Thyroid gland (tissue), 4 donors: ENCODE results near the gene C10orf67. TPM values are rescaled to one million over a fixed set of nuclear protein-coding genes. Genes with fewer than 3 reads are reported as not detected.

ENCODE experiments used
- DNase-seq, 2 donors: peaks; one replicate each; pipeline ENCODE4 v3.0.0-alpha.2; 2019
- H3K27ac ChIP-seq, 3 donors: fragments of 200-600 bp; sonication (generic); 1 replicate in 2 of 3; 2 replicates in 1 of 3; pipeline ENCODE4 v1.5.1; 2016 to 2019; ENCODE audit warnings: mild to moderate bottlenecking in 1 of 3, moderate library complexity in 1 of 3
- H3K27me3 ChIP-seq: fragments of 200-600 bp; sonication (generic); one replicate; pipeline ENCODE4 v1.5.1; 2019
- H3K36me3 ChIP-seq, 2 donors: fragments of 200-600 bp; sonication (generic); one replicate each; pipeline ENCODE4 v1.5.1; 2016 to 2019
- H3K4me1 ChIP-seq, 2 donors: fragments of 200-600 bp; sonication (generic); one replicate each; pipeline ENCODE4 v1.5.1; 2017 to 2019
- H3K4me3 ChIP-seq, 3 donors: fragments of 200-600 bp; sonication (generic); replicated peaks in 1 of 3; 1 replicate in 2 of 3; 2 replicates in 1 of 3; pipeline ENCODE4 v1.5.1; 2016; ENCODE audit warnings: mild to moderate bottlenecking in 1 of 3
- H3K9me3 ChIP-seq: fragments of 200-600 bp; sonication (generic); one replicate; pipeline ENCODE4 v1.5.1; 2017
- POLR2A ChIP-seq, 2 donors: fragments of 450-650 bp; IDR thresholded peaks; one replicate each; pipeline ENCODE4 v1.6.1; 2017; ENCODE audit warnings: antibody characterized with exemption in 2 of 2, mild to moderate bottlenecking in 2 of 2, moderate library complexity in 1 of 2
- WGBS, 2 donors: methylation state at CpG; one replicate each; pipeline ENCODE4 v1.1.5; 2017; 5-methylcytosine and 5-hydroxymethylcytosine counted together
- intact Hi-C: fragments of 100-400 bp; cut with DNase I; formaldehyde crosslinking; loops from one replicate; pipeline ENCODE4 v1.15.1; 2023
- total RNA-seq, 4 donors: library from RNA; depleted of rRNA; stranded (reverse); fragments of >200 nt; gene quantifications; one replicate each; pipeline ENCODE4 v1.2.3, GENCODE V29; 2016
- TF ChIP-seq, protein P1 (sequence below), 6 experiments: fragments of 200-600 bp in 3 of 6; fragments of 450-650 bp in 3 of 6; sonication (generic) in 3 of 6; IDR thresholded peaks; one replicate each; pipeline ENCODE4 v1.5.1; 2016 to 2019; ENCODE audit warnings: antibody characterized with exemption in 6 of 6, mild to moderate bottlenecking in 2 of 6, inconsistent platforms in 1 of 6, moderate library complexity in 1 of 6

The C10orf67 gene
- total RNA-seq, 4 donors from 2014 or later = 0.13 to 0.98 (median 0.54) TPM; not detected in 1

DNA sequence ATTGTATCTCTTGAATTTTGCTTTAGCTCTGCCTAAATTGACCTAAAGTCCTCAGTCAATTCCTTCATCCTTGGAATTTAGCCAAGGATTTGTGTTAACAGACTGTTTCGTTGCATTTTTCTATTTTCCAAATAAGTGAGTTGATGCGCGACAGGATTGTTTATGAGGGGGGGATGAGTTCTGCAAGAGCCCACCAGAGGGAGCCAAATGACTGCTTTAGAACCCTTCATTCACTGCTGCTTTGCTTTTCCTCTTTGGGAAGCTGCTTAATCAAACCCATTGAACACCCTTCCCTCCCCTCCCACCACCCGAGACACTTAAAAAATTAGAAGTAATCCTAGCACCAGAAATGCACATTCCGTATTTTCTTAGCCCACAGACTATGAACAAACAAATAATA, 186.2 kb downstream of the C10orf67 start:
- Histone ChIP-seq H3K36me3 (no peaks in the 10 kb centered on the region), H3K27me3 (no peaks in the 10 kb centered on the region), H3K4me3 (no peak overlapping the region), H3K9me3 (no peaks in the 10 kb centered on the region), H3K4me1 (peaks cover 8 to 12% of the 10 kb centered on the region in 2 donors), H3K27ac (peak overlapping the region in 2 of 3 donors; percentile 78 to 81)
- intact Hi-C loops = loop anchor here (10.0 kb wide), 1 partner anchor 1396 kb away; no protein-coding TSS in a partner anchor
- TF ChIP-seq POLR2A (IDR thresholded peaks at IDR 0.05) = no peak
- TF ChIP-seq, protein P1, sequence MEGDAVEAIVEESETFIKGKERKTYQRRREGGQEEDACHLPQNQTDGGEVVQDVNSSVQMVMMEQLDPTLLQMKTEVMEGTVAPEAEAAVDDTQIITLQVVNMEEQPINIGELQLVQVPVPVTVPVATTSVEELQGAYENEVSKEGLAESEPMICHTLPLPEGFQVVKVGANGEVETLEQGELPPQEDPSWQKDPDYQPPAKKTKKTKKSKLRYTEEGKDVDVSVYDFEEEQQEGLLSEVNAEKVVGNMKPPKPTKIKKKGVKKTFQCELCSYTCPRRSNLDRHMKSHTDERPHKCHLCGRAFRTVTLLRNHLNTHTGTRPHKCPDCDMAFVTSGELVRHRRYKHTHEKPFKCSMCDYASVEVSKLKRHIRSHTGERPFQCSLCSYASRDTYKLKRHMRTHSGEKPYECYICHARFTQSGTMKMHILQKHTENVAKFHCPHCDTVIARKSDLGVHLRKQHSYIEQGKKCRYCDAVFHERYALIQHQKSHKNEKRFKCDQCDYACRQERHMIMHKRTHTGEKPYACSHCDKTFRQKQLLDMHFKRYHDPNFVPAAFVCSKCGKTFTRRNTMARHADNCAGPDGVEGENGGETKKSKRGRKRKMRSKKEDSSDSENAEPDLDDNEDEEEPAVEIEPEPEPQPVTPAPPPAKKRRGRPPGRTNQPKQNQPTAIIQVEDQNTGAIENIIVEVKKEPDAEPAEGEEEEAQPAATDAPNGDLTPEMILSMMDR (IDR thresholded peaks at IDR 0.05) = peak; percentile 35 to 93 (median 80)
- WGBS, 2 donors = 4 to 8% methylated on average over 5 of the region's 5 CpGs
- peak; percentile 58 to 64 for DNase-seq

DNA sequence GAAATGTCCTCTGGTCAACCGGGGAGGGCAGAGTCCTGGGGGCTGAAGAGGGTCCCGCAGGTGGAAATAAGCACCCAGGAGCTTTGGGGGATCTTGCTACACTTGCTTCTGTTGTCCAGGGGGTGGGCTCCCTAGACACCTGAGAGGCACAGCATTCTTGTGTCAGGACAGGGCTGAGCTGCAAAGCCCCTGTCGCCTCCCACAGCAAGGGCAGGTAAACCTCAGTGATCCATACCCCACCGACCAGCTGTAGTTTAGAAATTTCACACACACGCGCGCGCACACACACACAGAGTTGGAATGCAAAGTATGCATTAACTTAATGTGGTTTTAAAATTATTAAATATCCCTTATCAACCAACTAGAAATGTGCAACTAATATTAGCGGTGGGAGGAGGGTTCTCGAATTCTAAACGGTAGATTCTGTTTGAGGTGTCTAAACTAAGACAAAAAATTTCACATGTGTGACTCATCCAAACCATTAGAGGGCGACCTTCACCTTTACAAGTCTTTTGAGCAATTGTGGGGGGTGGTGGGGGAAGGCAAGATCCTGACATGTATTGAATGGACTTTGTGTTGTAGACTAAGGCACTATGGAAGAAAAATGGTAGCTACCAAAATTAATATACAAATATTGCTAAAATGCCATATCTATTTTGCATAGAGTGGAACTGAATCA, 186.8 kb downstream of the C10orf67 start:
- no peaks in the 10 kb centered on the region for H3K36me3 ChIP-seq
- DNase-seq = peak; percentile 29 to 55
- no peak for TF ChIP-seq POLR2A (IDR thresholded peaks at IDR 0.05)
- TF ChIP-seq, protein P1 (IDR thresholded peaks at IDR 0.05) = peak in 1 of 6 experiments; percentile 10
- intact Hi-C loops = loop anchor here (10.0 kb wide), 1 partner anchor 1397 kb away; no protein-coding TSS in a partner anchor
- peaks cover 8 to 12% of the 10 kb centered on the region in 2 donors for H3K4me1 ChIP-seq
- peak overlapping the region in 1 of 3 donors; percentile 2 for H3K4me3 ChIP-seq
- H3K9me3 ChIP-seq = no peaks in the 10 kb centered on the region
- H3K27me3 ChIP-seq = no peaks in the 10 kb centered on the region
- WGBS, 2 donors = 8 to 27% methylated on average over 12 of the region's 12 CpGs
- H3K27ac ChIP-seq = peak overlapping the region; percentile 54 to 81 (median 78)

DNA sequence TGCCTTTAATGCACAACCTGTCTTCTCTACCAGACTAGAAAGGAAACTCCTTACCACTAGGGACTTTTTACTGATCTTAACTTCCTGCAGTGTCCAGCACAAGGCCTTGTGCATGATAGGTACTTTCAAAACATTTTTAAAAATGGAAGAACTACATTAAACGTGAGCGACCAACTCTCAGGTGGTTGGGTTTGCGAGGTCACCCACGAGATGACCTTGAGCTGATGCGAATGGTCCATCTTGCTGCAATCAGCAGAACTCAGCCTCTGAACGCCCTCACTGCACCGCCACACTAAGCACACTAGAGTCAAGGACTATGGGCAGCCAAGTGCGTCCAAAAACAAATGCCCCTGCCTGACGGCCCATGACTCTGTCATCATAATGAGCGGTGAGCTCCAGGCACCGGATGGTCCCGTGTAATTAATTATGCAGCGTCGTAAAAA, 187.3 kb downstream of the C10orf67 start:
- Histone ChIP-seq H3K4me1 (peaks cover 8 to 12% of the 10 kb centered on the region in 2 donors), H3K9me3 (no peaks in the 10 kb centered on the region), H3K36me3 (no peaks in the 10 kb centered on the region), H3K27me3 (no peaks in the 10 kb centered on the region), H3K4me3 (peak overlapping the region in 1 of 3 donors; percentile 2), H3K27ac (peak overlapping the region; percentile 57 to 81 (median 78))
- TF ChIP-seq POLR2A (IDR thresholded peaks at IDR 0.05) = no peak
- TF ChIP-seq, protein P1 (IDR thresholded peaks at IDR 0.05) = peak in 2 of 6 experiments; percentile 7 to 10
- WGBS, 2 donors = 26 to 45% methylated on average over 13 to 14 of the region's 14 CpGs
- peak; percentile 88 to 91 for DNase-seq
- intact Hi-C loops = loop anchor here (10.0 kb wide), 1 partner anchor 1398 kb away; no protein-coding TSS in a partner anchor

DNA sequence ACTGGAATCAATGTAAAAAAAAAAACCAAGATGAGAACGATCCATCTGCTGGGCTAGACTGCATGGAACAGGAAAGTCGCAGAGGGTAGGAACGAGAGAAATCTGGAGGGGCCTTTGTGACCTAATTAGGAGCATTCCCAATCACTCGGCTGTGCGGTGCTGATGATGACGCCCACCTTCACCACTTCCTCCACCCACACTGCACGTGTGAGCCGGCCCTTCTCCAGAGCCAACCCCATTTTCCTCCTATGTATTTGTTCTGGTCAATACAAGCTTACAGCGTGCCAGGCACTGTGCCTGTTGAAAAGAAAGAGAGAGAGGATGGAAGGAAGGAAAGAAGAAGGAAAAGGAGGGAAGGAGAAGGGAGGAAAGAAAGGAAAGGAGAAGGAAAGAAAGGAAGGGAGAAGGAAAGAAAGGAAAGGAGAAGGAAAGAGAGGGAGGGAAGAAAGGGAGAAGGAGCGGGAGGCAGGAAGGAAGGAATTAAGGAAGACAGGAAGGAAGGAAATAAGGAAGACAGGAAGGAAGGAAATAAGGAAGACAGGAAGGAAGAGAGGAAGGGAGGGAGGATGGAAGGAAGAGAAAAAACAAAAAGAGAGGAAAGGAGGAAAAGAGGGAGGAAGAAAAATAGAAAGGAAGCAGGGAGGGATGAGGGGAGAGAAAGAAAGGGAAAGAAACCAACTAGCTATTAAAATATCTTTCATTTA, 188.0 kb downstream of the C10orf67 start:
- WGBS, 2 donors = 80 to 87% methylated on average over 10 of the region's 10 CpGs
- no peaks in the 10 kb centered on the region for H3K27me3 ChIP-seq
- TF ChIP-seq, protein P1 (IDR thresholded peaks at IDR 0.05) = no peak
- no peak for TF ChIP-seq POLR2A (IDR thresholded peaks at IDR 0.05)
- peak overlapping the region; percentile 56 to 81 (median 57) for H3K27ac ChIP-seq
- H3K9me3 ChIP-seq = no peaks in the 10 kb centered on the region
- peaks cover 8 to 12% of the 10 kb centered on the region in 2 donors for H3K4me1 ChIP-seq
- DNase-seq = no peak
- H3K4me3 ChIP-seq = no peak overlapping the region
- intact Hi-C loops = loop anchor here (10.0 kb wide), 1 partner anchor 1398 kb away; no protein-coding TSS in a partner anchor
- no peaks in the 10 kb centered on the region for H3K36me3 ChIP-seq
